Upper lobe of left lung (tissue), 6 donors: ENCODE data around the gene ERI3. TPM values are rescaled to one million over a fixed set of nuclear protein-coding genes. Genes with fewer than 3 reads are reported as not detected.

ENCODE experiments used
- ATAC-seq, 2 donors: fragments of 200-7000 bp; cut with Tn5 transposase; one replicate each; pipeline ENCODE4 v1.9.1; 2022; ENCODE audit warnings: mild to moderate bottlenecking in 2 of 2, moderate library complexity in 2 of 2; ENCODE audit not compliant: low FRiP score in 2 of 2
- DNase-seq, 2 donors: peaks; one replicate each; pipeline ENCODE4 v3.0.0-alpha.2; 2019 to 2020
- H3K27ac ChIP-seq, 4 donors: fragments of 200-600 bp; sonication (generic); one replicate each; pipeline ENCODE4 v1.5.1; 2016 to 2019
- H3K27me3 ChIP-seq, 4 donors: fragments of 200-600 bp; sonication (generic); one replicate each; pipeline ENCODE4 v1.5.1; 2017 to 2019
- H3K36me3 ChIP-seq, 4 donors: fragments of 200-600 bp; sonication (generic); one replicate each; pipeline ENCODE4 v1.5.1; 2016 to 2019
- H3K4me1 ChIP-seq, 4 donors: fragments of 200-600 bp; sonication (generic); one replicate each; pipeline ENCODE4 v1.5.1; 2018 to 2019
- H3K4me3 ChIP-seq, 4 donors: fragments of 200-600 bp; sonication (generic); one replicate each; pipeline ENCODE4 v1.5.1; 2017 to 2019; ENCODE audit warnings: mild to moderate bottlenecking in 2 of 4, moderate library complexity in 1 of 4
- H3K9me3 ChIP-seq, 4 donors: fragments of 200-600 bp; sonication (generic); one replicate each; pipeline ENCODE4 v1.5.1; 2018 to 2019
- EP300 ChIP-seq, 4 donors: sonication (generic); formaldehyde crosslinking; IDR thresholded peaks; one replicate each; pipeline ENCODE4 v1.5.1; 2017; ENCODE audit warnings: antibody characterized with exemption in 4 of 4, control low read depth in 2 of 4
- POLR2A ChIP-seq, 4 donors: fragments of 450-650 bp; IDR thresholded peaks; one replicate each; pipeline ENCODE4 v1.5.1; 2016 to 2017; ENCODE audit warnings: antibody characterized with exemption in 4 of 4, mild to moderate bottlenecking in 2 of 4
- POLR2AphosphoS5 ChIP-seq, 2 donors: sonication (generic); formaldehyde crosslinking; IDR thresholded peaks; one replicate each; pipeline ENCODE4 v1.5.1; 2017; ENCODE audit warnings: antibody characterized with exemption in 2 of 2
- WGBS, 2 donors: methylation state at CpG; one replicate each; pipeline ENCODE4 v1.1.5; 2017 to 2018; 5-methylcytosine and 5-hydroxymethylcytosine counted together
- total RNA-seq, 6 donors: library from RNA; depleted of rRNA in 4 of 6; stranded (reverse); fragments of >200 nt in 4 of 6; gene quantifications; one replicate each; pipeline versions ENCODE4 v1.1.0 to v1.2.1, GENCODE V29; 2016 to 2021
- TF ChIP-seq, protein P1 (sequence below), 6 experiments: fragments of 450-650 bp in 4 of 6; fragments of 200-600 bp in 2 of 6; sonication (generic) in 2 of 6; IDR thresholded peaks; one replicate each; pipeline ENCODE4 v1.5.1; 2016 to 2019; ENCODE audit warnings: antibody characterized with exemption in 6 of 6
- donor health status: DM: no; HTN: no; CAD: no; lungs with moderate emphysema.
- donor health status: DM: no; HTN: yes; CAD: no; lungs with severe emphysema.

The ERI3 gene
- total RNA-seq, 6 donors from 2014 or later = 27.0 to 43.7 (median 39.3) TPM

- peaks cover 0 to 15% (median 7%) of the 10 kb centered on the region in 4 donors for H3K36me3 ChIP-seq
- TF ChIP-seq, protein P1, sequence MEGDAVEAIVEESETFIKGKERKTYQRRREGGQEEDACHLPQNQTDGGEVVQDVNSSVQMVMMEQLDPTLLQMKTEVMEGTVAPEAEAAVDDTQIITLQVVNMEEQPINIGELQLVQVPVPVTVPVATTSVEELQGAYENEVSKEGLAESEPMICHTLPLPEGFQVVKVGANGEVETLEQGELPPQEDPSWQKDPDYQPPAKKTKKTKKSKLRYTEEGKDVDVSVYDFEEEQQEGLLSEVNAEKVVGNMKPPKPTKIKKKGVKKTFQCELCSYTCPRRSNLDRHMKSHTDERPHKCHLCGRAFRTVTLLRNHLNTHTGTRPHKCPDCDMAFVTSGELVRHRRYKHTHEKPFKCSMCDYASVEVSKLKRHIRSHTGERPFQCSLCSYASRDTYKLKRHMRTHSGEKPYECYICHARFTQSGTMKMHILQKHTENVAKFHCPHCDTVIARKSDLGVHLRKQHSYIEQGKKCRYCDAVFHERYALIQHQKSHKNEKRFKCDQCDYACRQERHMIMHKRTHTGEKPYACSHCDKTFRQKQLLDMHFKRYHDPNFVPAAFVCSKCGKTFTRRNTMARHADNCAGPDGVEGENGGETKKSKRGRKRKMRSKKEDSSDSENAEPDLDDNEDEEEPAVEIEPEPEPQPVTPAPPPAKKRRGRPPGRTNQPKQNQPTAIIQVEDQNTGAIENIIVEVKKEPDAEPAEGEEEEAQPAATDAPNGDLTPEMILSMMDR (IDR thresholded peaks at IDR 0.05) = no peak
- TF ChIP-seq POLR2A (IDR thresholded peaks at IDR 0.05) (no peak), POLR2AphosphoS5 (IDR thresholded peaks at IDR 0.05) (no peak), EP300 (IDR thresholded peaks at IDR 0.05) (no peak)
- H3K9me3 ChIP-seq = no peaks in the 10 kb centered on the region
- no peak for ATAC-seq
- H3K27ac ChIP-seq = peak overlapping the region in 2 of 4 donors; percentile 69 to 81
- WGBS, 2 donors = 83 to 86% methylated on average over 16 of the region's 16 CpGs
- H3K27me3 ChIP-seq = no peaks in the 10 kb centered on the region
- peak in 1 of 2 donors; percentile 70 for DNase-seq
- peaks cover 8 to 18% (median 10%) of the 10 kb centered on the region in 4 donors for H3K4me1 ChIP-seq
- no peak overlapping the region for H3K4me3 ChIP-seq
These were observed 112.3 kb downstream of the ERI3 start for GRCh38 chr1:44242746-44243145.

DNA sequence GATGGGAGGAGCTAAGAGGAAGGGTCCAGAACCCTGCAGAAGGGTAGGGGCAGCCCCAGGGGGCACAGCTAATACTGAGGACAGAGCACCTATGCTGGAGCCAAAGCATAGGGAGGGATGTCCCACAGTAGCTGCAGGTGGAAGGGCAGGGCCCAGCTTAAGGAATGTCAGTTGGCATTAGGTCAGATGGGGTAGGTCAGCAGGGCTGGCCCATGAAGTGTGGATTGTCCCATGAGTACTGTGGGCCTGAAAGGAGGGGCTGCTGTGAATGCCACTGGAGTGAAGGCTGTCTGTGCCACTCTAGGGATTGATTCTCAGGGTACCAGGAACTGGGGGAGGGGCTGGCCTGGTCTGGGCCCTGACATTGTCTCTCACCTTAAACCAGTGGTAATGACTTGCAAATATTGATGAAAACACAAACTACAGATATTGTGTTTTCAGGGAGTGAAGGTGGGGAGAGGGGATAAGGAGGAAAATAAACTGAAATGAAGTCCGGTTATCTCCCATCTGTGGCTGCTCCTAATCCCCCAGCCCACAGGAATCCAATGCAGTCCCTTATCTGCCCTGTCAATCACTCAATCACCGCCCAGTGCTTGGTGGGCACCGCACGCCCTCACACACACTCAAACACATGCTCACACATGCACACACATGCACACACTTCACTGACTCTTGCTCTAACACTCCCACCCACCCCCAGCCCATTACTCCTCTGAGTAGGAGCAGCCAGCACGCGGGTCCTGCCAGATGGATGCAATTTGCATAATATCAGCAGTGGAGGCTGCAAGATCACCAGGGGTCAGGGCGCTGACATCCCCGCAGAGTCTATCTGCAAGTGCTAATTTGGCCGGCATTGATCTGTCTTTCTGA, 114.0 kb downstream of the ERI3 start:
- WGBS, 2 donors = 86 to 91% methylated on average over 9 of the region's 9 CpGs
- H3K27me3 ChIP-seq = no peaks in the 10 kb centered on the region
- H3K9me3 ChIP-seq = no peaks in the 10 kb centered on the region
- ATAC-seq (no peak), DNase-seq (no peak)
- no peak overlapping the region for H3K4me3 ChIP-seq
- H3K4me1 ChIP-seq = peaks cover 8 to 18% (median 10%) of the 10 kb centered on the region in 4 donors
- H3K36me3 ChIP-seq = peaks cover 0 to 15% (median 5%) of the 10 kb centered on the region in 4 donors
- TF ChIP-seq, protein P1 (IDR thresholded peaks at IDR 0.05) = no peak
- TF ChIP-seq POLR2AphosphoS5 (IDR thresholded peaks at IDR 0.05) = no peak
- no peak for TF ChIP-seq EP300 (IDR thresholded peaks at IDR 0.05)
- TF ChIP-seq POLR2A (IDR thresholded peaks at IDR 0.05) = no peak
- H3K27ac ChIP-seq = peak overlapping the region; percentile 65 to 81 (median 70)

DNA sequence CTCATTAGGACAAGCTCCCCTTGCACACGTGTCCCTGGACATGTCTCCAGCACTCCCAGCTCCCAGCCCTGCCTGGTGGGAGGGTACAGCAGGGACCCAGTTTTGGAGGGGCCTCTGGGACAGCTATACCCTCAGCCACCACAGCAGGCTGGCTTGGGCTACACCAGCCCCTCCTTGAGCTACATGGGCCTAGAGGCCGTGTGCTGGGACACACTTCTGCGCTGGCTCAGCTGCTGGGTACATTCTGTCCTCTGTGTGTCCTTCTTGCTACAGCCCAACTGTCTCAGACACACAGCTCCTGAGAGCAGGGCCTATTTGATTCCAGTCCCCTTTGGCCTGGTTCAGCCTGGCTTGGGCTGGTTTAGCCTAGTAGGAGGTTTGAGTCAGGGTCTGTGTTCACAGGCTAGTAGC, 115.1 kb downstream of the ERI3 start:
- H3K9me3 ChIP-seq = no peaks in the 10 kb centered on the region
- peaks cover 8 to 18% (median 10%) of the 10 kb centered on the region in 4 donors for H3K4me1 ChIP-seq
- DNase-seq (no peak), ATAC-seq (peak in 1 of 2 donors; percentile 21)
- no peak overlapping the region for H3K4me3 ChIP-seq
- TF ChIP-seq POLR2AphosphoS5 (IDR thresholded peaks at IDR 0.05) (peak; percentile 37 to 73), EP300 (IDR thresholded peaks at IDR 0.05) (peak in 2 of 4 donors; percentile 20 to 76)
- TF ChIP-seq, protein P1 (IDR thresholded peaks at IDR 0.05) = no peak
- peaks cover 0 to 15% (median 5%) of the 10 kb centered on the region in 4 donors for H3K36me3 ChIP-seq
- H3K27me3 ChIP-seq = no peaks in the 10 kb centered on the region
- H3K27ac ChIP-seq = peak overlapping the region; percentile 65 to 81 (median 70)
- WGBS, 2 donors = 73 to 88% methylated on average over 3 of the region's 3 CpGs

DNA sequence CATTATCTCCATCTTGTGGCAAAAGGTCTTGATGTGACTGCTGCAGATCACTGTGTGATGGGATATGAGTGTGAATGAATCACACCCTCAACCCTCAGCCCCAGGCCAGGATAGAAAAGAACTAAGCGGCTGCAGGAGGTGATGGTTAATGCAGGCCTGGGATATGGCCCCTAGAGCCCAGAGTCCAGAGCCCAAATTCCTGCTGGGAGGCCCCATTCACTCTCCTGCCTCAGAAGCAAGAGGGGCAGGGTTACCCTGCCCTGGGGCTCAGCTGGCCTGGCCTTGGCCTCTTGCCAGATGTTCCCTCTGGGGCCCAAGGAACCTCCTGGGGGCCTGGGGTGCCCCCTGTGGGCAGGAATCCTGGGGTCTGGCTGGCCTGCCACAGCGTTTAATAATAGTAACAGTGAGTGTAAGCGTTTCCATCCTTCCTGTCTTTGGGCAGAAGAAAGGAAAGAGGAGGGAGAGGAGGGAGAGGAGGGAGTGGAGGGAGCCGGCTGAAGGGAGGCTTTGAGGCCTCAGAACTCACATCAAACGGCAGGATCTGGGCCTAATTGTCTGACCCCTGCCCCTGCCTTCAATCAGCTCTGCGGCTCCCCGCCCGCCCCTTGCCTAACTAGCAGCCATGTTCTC, 115.6 kb downstream of the ERI3 start:
- TF ChIP-seq POLR2A (IDR thresholded peaks at IDR 0.05) (no peak), POLR2AphosphoS5 (IDR thresholded peaks at IDR 0.05) (no peak), EP300 (IDR thresholded peaks at IDR 0.05) (no peak)
- TF ChIP-seq, protein P1 (IDR thresholded peaks at IDR 0.05) = no peak
- no peaks in the 10 kb centered on the region for H3K27me3 ChIP-seq
- H3K27ac ChIP-seq = peak overlapping the region; percentile 65 to 81 (median 70)
- DNase-seq (peak in 1 of 2 donors; percentile 50), ATAC-seq (no peak)
- no peaks in the 10 kb centered on the region for H3K9me3 ChIP-seq
- H3K4me1 ChIP-seq = peaks cover 8 to 18% (median 10%) of the 10 kb centered on the region in 4 donors
- H3K36me3 ChIP-seq = peaks cover 0 to 15% (median 5%) of the 10 kb centered on the region in 4 donors
- WGBS, 2 donors = 46 to 52% methylated on average over 8 of the region's 8 CpGs
- H3K4me3 ChIP-seq = no peak overlapping the region
